HG02798 (cell line): ENCODE measurements around the gene NOTCH2.
"Not testable (repeated sequence)": the region's sequence is repeated elsewhere in the genome, so short reads cannot be mapped to it uniquely, and the experiment has no call there.

Experiments used
- ATAC-seq: cut with Tn5 transposase; IDR thresholded peaks from one replicate; pipeline ENCODE4 v1.9.1; 2021; ENCODE audit warnings: mild to moderate bottlenecking; ENCODE audit not compliant: unreplicated experiment, poor library complexity

NOTCH2 gene

GRCh38 chr1:120069067-120069919, at the start of gene NOTCH2:
NOTCH2 (minus strand) TSS chr1:120069662; CDS start chr1:120069406, 256 bp downstream.
- ATAC-seq, result peak; percentile 79

DNA sequence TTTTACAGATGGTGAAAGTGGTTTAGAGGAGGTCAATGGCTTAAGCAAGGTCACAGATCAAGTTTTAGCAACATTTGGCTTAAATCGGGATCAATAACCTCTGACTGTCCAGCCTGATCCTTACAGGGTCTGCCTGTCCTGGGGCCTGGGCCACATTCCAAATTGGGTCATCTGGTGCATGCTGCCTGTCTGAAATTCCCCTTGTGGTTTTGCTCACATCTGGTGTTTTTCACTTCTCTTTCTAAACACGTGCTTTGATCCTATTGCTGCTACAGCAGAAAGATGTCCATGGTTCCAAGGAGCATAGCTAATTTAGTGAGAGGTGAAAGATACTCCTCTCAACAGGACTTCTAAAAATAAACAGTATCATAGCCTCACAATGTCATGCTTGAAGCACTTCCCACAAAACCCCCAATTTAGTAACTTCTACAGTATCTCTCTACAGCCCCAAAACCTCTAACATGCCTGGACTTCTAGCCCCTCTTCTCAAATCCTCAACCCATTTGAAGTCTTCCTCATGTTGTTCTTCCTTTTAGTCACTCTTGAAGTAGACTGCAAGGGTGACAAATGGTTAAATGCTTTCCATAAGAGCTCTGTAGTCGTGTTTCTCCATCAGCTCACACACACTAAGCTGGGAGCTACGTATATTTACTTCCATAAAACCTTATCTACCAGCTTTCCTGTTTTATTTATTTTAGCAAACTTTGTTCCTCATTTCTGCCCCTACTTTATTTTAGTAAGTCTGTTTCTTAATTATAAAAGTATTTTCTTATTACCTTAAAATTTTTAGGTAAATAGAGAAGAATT, 48.1 kb upstream of the NOTCH2 start:
- peak; percentile 70 for ATAC-seq

- not testable (repeated sequence) for ATAC-seq
Observed at GRCh38 chr1:120116094-120116493, 46.6 kb upstream of the NOTCH2 start.

- not testable (repeated sequence) for ATAC-seq
Observed at GRCh38 chr1:120113134-120113533, 43.7 kb upstream of the NOTCH2 start.

DNA sequence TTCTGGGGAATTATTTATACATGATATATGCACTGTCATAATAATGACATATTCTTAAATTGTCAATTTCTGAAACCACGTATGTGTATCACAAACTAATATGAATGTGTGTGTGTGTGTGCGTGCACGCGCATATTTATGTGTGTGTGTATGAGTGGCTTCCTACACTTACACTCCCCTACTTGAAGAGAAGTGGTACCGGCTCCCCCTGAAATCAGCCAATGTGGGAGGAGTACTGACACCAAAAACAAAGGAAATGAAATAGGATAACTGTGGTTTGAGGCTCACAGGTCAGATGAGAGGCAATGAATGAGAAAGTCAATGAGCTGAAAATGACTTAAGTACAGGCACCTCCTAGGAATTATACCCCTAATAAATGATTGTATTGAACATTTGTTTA, 42.8 kb upstream of the NOTCH2 start:
- ATAC-seq, result not testable (repeated sequence)

DNA sequence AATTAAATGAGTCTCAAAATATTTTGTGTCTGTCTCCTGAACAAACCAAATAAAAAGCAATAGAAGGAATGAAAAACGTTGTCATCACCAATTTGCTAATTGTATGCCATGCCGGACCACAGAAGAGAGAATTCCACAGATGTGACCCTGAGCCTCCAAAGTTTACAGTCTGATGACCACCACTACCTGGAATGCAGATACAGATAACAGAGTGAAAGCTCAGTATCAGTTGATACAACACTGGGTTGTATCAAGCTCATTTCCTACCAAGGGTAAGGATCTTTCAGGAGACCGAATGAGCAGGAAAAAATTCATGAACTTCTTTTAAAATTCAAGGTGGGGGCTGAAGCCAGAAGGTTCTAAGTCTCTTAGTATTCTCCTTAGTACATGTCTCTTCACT, 42.3 kb upstream of the NOTCH2 start:
- not testable (repeated sequence) for ATAC-seq

DNA sequence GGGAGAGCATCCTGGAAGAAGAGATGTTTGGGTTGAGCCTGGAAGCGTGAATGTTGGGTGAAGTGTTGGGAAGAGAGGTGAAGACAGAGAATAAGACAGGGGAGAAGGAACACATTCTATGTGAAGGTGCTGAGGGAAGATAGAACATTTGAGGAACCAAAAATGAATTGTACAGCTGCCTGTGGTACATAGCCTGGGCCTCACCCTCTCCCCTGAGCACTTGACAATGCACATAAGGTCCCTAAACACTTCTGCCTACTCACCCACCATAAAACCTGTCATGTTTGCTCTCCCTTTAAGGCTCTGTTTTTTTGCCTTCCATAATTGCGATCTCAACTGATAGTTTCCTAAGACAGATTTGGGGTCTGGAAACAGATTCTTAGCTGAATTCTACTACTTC, 41.5 kb upstream of the NOTCH2 start:
- not testable (repeated sequence) for ATAC-seq

DNA sequence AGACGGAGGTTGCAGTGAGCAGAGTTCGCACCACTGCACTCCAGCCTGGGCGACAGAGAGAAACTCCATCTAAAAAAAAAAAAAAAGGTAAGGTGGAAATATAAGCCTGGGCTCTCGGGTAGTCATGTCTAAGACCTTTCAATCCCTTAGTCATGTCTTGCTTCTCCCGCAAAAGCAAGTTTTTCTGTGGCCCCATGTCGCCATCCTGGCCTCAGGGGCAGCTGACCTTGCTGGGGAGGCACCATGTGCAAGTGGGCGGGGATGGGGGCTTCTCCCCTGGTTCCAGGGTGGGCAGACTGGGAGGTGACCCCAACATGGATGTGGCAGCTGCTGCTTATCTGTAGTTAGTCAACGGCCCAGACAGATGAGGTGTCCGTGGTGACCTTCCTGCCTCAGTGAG, 40.2 kb upstream of the NOTCH2 start:
- not testable (repeated sequence) for ATAC-seq

DNA sequence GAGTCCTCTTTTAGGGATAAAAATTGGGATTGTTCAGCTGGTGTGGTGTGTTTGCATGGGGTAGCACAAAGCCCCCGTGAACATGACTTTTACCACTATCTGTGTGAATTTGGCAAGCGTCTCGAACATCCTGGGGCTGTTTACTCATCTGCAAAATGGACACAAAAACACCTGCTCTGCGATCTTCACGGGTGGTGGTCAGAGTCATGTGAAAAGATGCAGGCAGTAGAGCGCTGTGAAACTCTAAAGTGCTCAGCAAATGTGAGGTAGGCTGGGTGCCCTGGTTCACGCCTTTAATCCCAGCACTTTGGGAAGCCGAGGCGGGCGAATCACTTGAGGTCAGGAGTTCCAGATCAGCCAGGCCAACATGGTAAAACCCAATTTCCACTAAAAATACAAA, 39.7 kb upstream of the NOTCH2 start:
- not testable (repeated sequence) for ATAC-seq

GRCh38 chr1:120105288-120105687, 35.8 kb upstream of the NOTCH2 start:
- not testable (repeated sequence) for ATAC-seq

- ATAC-seq, result not testable (repeated sequence)
Observed at GRCh38 chr1:120103768-120104167, 34.3 kb upstream of the NOTCH2 start.

- ATAC-seq, result not testable (repeated sequence)
Observed at GRCh38 chr1:120101593-120101992, 32.1 kb upstream of the NOTCH2 start.

DNA sequence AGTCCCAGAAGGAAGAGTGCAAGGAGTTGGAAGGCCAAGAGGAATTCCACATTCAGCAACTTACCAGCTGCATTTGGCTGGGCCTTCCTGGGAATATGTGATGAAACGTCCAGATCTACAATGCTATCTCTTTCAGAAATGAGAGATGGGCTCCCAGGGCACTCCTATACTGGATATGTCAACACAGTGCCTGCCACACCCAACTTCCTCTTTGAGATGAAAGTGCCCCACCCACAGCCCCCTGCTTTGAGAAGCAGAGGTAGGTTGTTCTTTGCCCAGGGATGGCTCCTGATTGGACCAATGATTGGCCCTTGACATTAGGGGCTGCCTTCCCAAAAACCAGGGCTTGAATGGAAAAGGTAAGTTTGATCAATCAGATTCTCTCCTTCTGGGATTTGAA, 31.1 kb upstream of the NOTCH2 start:
- ATAC-seq, result not testable (repeated sequence)

- ATAC-seq, result not testable (repeated sequence)
Observed at GRCh38 chr1:120098986-120099759, 29.7 kb upstream of the NOTCH2 start.

- not testable (repeated sequence) for ATAC-seq
Observed at GRCh38 chr1:120096981-120097545, 27.6 kb upstream of the NOTCH2 start.

- peak; percentile 43 for ATAC-seq
Observed at GRCh38 chr1:120093548-120094181, 24.2 kb upstream of the NOTCH2 start.

DNA sequence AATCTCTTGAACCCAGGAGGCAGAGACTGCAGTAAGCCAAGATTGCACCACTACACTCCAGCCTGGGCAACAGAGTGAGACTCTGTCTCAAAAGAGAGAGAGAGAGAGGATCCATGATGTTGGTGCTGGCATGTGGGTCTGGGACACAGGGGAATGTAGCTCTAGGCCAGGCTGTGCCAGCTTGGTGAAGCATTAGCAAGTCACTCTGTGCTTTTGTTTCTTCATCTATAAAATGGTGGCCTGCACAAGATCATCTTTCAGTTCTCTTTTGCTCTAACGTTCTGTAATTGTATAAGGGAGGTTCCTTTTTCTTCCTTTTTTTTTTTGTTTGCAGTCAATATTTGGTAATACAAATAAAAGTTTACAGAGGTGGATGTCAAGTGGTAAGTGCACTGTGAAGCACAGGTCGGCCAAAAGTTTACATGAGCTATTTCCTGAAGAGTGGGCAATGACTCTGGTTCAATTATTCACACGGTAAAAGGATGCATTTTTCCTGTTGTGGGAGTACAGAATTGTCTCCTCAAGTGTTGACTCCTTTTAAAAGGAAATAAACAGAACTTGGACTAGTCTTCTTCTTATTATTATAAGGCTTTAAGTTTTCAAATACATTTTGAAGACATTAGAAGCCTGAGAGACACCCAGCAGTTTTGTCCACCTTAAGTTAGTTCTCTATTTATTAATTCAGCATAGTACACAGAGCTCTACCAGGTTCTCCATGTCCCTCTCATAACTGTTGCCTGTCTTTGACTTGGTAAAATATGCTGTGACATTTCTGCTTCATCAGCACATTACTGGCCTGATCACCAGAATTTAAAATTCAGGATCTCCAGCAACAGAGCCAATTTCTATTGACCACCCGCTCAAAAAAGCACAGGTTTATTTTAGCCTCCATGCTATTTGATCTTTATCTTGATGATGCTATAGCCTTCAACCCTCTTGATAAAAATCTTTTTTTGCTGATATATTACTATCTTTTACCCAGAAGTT, 23.1 kb upstream of the NOTCH2 start:
- not testable (repeated sequence) for ATAC-seq

GRCh38 chr1:120090830-120091229, 21.4 kb upstream of the NOTCH2 start:
- not testable (repeated sequence) for ATAC-seq
